Measurements from ENCODE around the gene DNMT3A. TPM values are rescaled to one million over a fixed set of nuclear protein-coding genes. Genes with fewer than 3 reads are reported as not detected.

Gene DNMT3A
- total RNA-seq, 1 experiment from 2014 or later, result 10.8 TPM

GRCh38 chr2:25258847-25259736 lies 82.6 kb downstream of the DNMT3A start:
- no peak for DNase-seq (ENCODE audit: low spot score)

GRCh38 chr2:25257931-25258846 lies 83.5 kb downstream of the DNMT3A start:
- DNase-seq (ENCODE audit: low spot score), result no peak

- DNase-seq (ENCODE audit: low spot score), result no peak
Measured at GRCh38 chr2:25257032-25257552, 84.6 kb downstream of the DNMT3A start.

GRCh38 chr2:25256488-25256875 lies 85.2 kb downstream of the DNMT3A start:
- no peak for DNase-seq (ENCODE audit: low spot score)

- DNase-seq (ENCODE audit: low spot score), result no peak
Measured at GRCh38 chr2:25255745-25256487, 85.8 kb downstream of the DNMT3A start.

- DNase-seq (ENCODE audit: low spot score), result no peak
Measured at GRCh38 chr2:25254961-25255360, 86.8 kb downstream of the DNMT3A start.

GRCh38 chr2:25253153-25253626 lies 88.5 kb downstream of the DNMT3A start:
- DNase-seq (ENCODE audit: low spot score), result no peak

GRCh38 chr2:25252291-25253152 lies 89.2 kb downstream of the DNMT3A start:
- peak; percentile 33 for DNase-seq (ENCODE audit: low spot score)

- peak; percentile 43 for DNase-seq (ENCODE audit: low spot score)
Measured at GRCh38 chr2:25251422-25252273, 90.1 kb downstream of the DNMT3A start.

GRCh38 chr2:25251071-25251421 lies 90.7 kb downstream of the DNMT3A start:
- no peak for DNase-seq (ENCODE audit: low spot score)

GRCh38 chr2:25250331-25251070 lies 91.2 kb downstream of the DNMT3A start:
- no peak for DNase-seq (ENCODE audit: low spot score)

GRCh38 chr2:25249785-25250184 lies 91.9 kb downstream of the DNMT3A start:
- no peak for DNase-seq (ENCODE audit: low spot score)

- DNase-seq (ENCODE audit: low spot score), result no peak
Measured at GRCh38 chr2:25247792-25248512, 93.8 kb downstream of the DNMT3A start.

GRCh38 chr2:25246558-25247290 lies 95.0 kb downstream of the DNMT3A start:
- DNase-seq (ENCODE audit: low spot score), result no peak

GRCh38 chr2:25246001-25246400 lies 95.7 kb downstream of the DNMT3A start:
- DNase-seq (ENCODE audit: low spot score), result no peak

- no peak for DNase-seq (ENCODE audit: low spot score)
Measured at GRCh38 chr2:25245141-25245540, 96.6 kb downstream of the DNMT3A start.

GRCh38 chr2:25243995-25244394 lies 97.7 kb downstream of the DNMT3A start:
- no peak for DNase-seq (ENCODE audit: low spot score)

Data from HT-29 (cell line).